ENCODE measurements around the gene IGSF21.

GRCh38 chr1:18249631-18250030, 142.0 kb downstream of the IGSF21 start:
- TF ChIP-seq CTCF (IDR thresholded peaks at IDR 0.05) (no peak), USF1 (CRISPR knock-in tag; IDR thresholded peaks at IDR 0.05) (no peak), MAX (CRISPR knock-in tag; IDR thresholded peaks at IDR 0.05) (no peak)

Data from WTC11 (cell line).